Measurements from ENCODE around the gene HOXD11. TPM values are rescaled to one million over a fixed set of nuclear protein-coding genes. Genes with fewer than 3 reads are reported as not detected.

Gene HOXD11
- total RNA-seq, 1 donor from 2014 or later, result not detected

Small RNAs within 50 kb of the gene (microRNA-seq; reads per million reads assigned to microRNA genes)
- 1,269 reads per million, percentile 82 among the genes with 10 or more reads in this experiment for gene MIR10B (ENCODE audit: borderline number of aligned reads)

Other genes with a start within 250 kb of the HOXD11 start
- 32.3 TPM for gene LNPK, start 105.0 kb upstream of the HOXD11 start, total RNA-seq
- not detected for gene EVX2, start 23.3 kb upstream of the HOXD11 start, total RNA-seq
- gene HOXD13, start 14.6 kb upstream of the HOXD11 start, total RNA-seq, result not detected
- not detected for gene HOXD12, start 7.5 kb upstream of the HOXD11 start, total RNA-seq
- not detected for gene HOXD10, start 9.5 kb downstream of the HOXD11 start, total RNA-seq
- 0.86 TPM for gene HOXD9, start 15.4 kb downstream of the HOXD11 start, total RNA-seq
- gene HOXD8, start 22.4 kb downstream of the HOXD11 start, total RNA-seq, result 2.3 TPM
- gene HOXD4, start 44.3 kb downstream of the HOXD11 start, total RNA-seq, result 0.97 TPM
- 0.47 TPM for gene HOXD3, start 50.0 kb downstream of the HOXD11 start, total RNA-seq
- 3.4 TPM for gene HOXD1, start 81.4 kb downstream of the HOXD11 start, total RNA-seq
- 16.2 TPM for gene MTX2, start 162.2 kb downstream of the HOXD11 start, total RNA-seq

Data from lower lobe of right lung (tissue), 1 donor.